Esophagus muscularis mucosa (tissue), 4 donors: ENCODE data around the gene DGUOK. TPM values are rescaled to one million over a fixed set of nuclear protein-coding genes. Genes with fewer than 3 reads are reported as not detected.

Experiments used
- DNase-seq: peaks from one replicate; pipeline ENCODE4 v3.0.0-alpha.2; 2017; ENCODE audit errors: extremely low spot score
- H3K27ac ChIP-seq, 4 donors: fragments of 200-600 bp; sonication (generic); replicated peaks in 1 of 4; 1 replicate in 3 of 4; 2 replicates in 1 of 4; pipeline ENCODE4 v1.5.1; 2016 to 2019; ENCODE audit warnings: mild to moderate bottlenecking in 1 of 4
- H3K27me3 ChIP-seq, 4 donors: fragments of 200-600 bp; sonication (generic); one replicate each; pipeline versions ENCODE4 v1.5.1 to v1.6.0; 2016 to 2019
- H3K36me3 ChIP-seq, 4 donors: fragments of 200-600 bp; sonication (generic); one replicate each; pipeline ENCODE4 v1.5.1; 2016 to 2019
- H3K4me1 ChIP-seq, 4 donors: fragments of 200-600 bp; sonication (generic); one replicate each; pipeline ENCODE4 v1.5.1; 2016 to 2019
- H3K4me3 ChIP-seq, 4 donors: fragments of 200-600 bp; sonication (generic); 1 replicate in 2 of 4; 2 replicates in 2 of 4; pipeline ENCODE4 v1.5.1; 2016 to 2019; ENCODE audit warnings: mild to moderate bottlenecking in 4 of 4, moderate library complexity in 1 of 4
- H3K9me3 ChIP-seq, 4 donors: fragments of 200-600 bp; sonication (generic); 1 replicate in 3 of 4; 2 replicates in 1 of 4; pipeline ENCODE4 v1.5.1; 2016 to 2019
- CTCF ChIP-seq, 3 experiments: fragments of 200-600 bp in 2 of 3; fragments of 450-650 bp in 1 of 3; sonication (generic) in 2 of 3; IDR thresholded peaks; one replicate each; pipeline ENCODE4 v1.5.1; 2017 to 2019; ENCODE audit warnings: antibody characterized with exemption in 3 of 3, mild to moderate bottlenecking in 2 of 3, moderate library complexity in 1 of 3
- EP300 ChIP-seq: sonication (generic); formaldehyde crosslinking; IDR thresholded peaks from one replicate; pipeline ENCODE4 v1.6.1; 2017; ENCODE audit warnings: antibody characterized with exemption
- POLR2A ChIP-seq: fragments of 450-650 bp; IDR thresholded peaks from one replicate; pipeline ENCODE4 v1.6.1; 2017; ENCODE audit warnings: antibody characterized with exemption, moderate library complexity, mild to moderate bottlenecking, low read depth
- POLR2AphosphoS5 ChIP-seq, 2 donors: sonication (generic); formaldehyde crosslinking; IDR thresholded peaks; one replicate each; pipeline ENCODE4 v1.6.1; 2017; ENCODE audit warnings: antibody characterized with exemption in 2 of 2
- WGBS: methylation state at CpG from one replicate; pipeline ENCODE4 v1.1.5; 2018; 5-methylcytosine and 5-hydroxymethylcytosine counted together
- intact Hi-C: fragments of 100-400 bp; cut with DNase I; formaldehyde crosslinking; loops from one replicate; pipeline ENCODE4 v1.15.1; 2023
- total RNA-seq, 4 donors: library from RNA; depleted of rRNA; stranded (reverse); fragments of >200 nt; gene quantifications; one replicate each; pipeline versions ENCODE4 v1.1.0 to v1.2.1, GENCODE V29; 2016

DGUOK gene
- total RNA-seq, 4 donors from 2014 or later: 31.6 to 50.7 (median 36.6) TPM

DNA sequence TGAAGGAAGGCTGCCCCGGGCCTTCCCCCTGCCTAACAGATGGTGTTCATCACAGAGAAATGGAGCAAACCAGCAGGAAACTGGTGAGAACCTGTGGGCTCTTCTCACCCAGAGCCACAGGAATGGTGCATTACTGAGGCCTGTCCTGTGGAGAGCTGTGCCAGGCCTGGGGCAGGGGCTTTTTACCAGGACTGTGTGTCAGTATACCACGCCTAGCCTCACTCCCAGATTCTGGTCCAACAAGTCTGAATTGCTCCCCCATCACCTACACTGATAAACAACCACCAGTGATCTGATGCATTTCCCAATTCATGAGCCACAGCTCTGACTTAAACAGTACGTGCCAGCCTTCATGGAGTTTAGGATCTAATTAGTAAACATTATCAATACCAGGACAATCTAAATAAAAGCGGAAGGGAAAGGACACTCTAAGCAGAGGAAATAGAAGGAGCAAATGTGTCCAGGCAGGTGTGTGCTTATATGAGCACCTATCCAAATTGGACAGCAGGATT, 8.9 kb upstream of the DGUOK start:
- H3K27ac ChIP-seq: peak overlapping the region; percentile 17 to 82 (median 52)
- H3K4me1 ChIP-seq: peaks cover 0 to 11% (median 3%) of the 10 kb centered on the region in 4 donors
- H3K4me3 ChIP-seq: no peak overlapping the region
- H3K36me3 ChIP-seq: peaks cover 0 to 69% (median 55%) of the 10 kb centered on the region in 4 donors
- DNase-seq: no peak
- TF ChIP-seq POLR2A (no peak), POLR2AphosphoS5 (IDR thresholded peaks at IDR 0.05) (peak; percentile 74 to 76)
- 68% methylated on average over 4 of the region's 4 CpGs for WGBS
- intact Hi-C loops: no loop called here
- H3K27me3 ChIP-seq: no peaks in the 10 kb centered on the region
- H3K9me3 ChIP-seq: no peaks in the 10 kb centered on the region

GRCh38 chr2:73918856-73919255, 7.8 kb upstream of the DGUOK start:
- TF ChIP-seq CTCF (IDR thresholded peaks at IDR 0.05): no peak
- TF ChIP-seq POLR2AphosphoS5 (IDR thresholded peaks at IDR 0.05): peak; percentile 83 to 87
- TF ChIP-seq POLR2A: no peak
- no peak for TF ChIP-seq EP300
- intact Hi-C loops: no loop called here
- no peak for DNase-seq
- 46% methylated on average over 3 of the region's 3 CpGs for WGBS
- Histone ChIP-seq H3K4me1 (peaks cover 0 to 9% (median 3%) of the 10 kb centered on the region in 4 donors), H3K36me3 (peaks cover 0 to 60% (median 47%) of the 10 kb centered on the region in 4 donors), H3K27ac (peak overlapping the region; percentile 17 to 82 (median 52)), H3K4me3 (no peak overlapping the region), H3K9me3 (no peaks in the 10 kb centered on the region), H3K27me3 (no peaks in the 10 kb centered on the region)

- WGBS: 56% methylated on average over 7 of the region's 7 CpGs
- Histone ChIP-seq H3K4me3 (no peak overlapping the region), H3K27ac (peak overlapping the region; percentile 34 to 82 (median 52)), H3K36me3 (peaks cover 0 to 51% (median 38%) of the 10 kb centered on the region in 4 donors), H3K27me3 (no peaks in the 10 kb centered on the region), H3K9me3 (no peaks in the 10 kb centered on the region), H3K4me1 (peaks cover 0 to 7% (median 2%) of the 10 kb centered on the region in 4 donors)
- no peak for DNase-seq
- intact Hi-C loops: loop anchor here (10.0 kb wide), 2 partner anchors 95 to 225 kb away; partner anchors contain the start of genes BOLA3 and STAMBP
- TF ChIP-seq POLR2AphosphoS5 (IDR thresholded peaks at IDR 0.05): peak; percentile 45 to 91
- TF ChIP-seq CTCF (IDR thresholded peaks at IDR 0.05): no peak
- TF ChIP-seq POLR2A: no peak
These were observed 7.0 kb upstream of the DGUOK start for GRCh38 chr2:73919596-73920228.

- Histone ChIP-seq H3K27me3 (no peaks in the 10 kb centered on the region), H3K9me3 (no peaks in the 10 kb centered on the region), H3K4me1 (peaks cover under 1 to 9% (median 4%) of the 10 kb centered on the region in 4 donors), H3K27ac (peak overlapping the region; percentile 67 to 82 (median 70)), H3K36me3 (peaks cover 0 to 40% (median 26%) of the 10 kb centered on the region in 4 donors), H3K4me3 (no peak overlapping the region)
- 36% methylated on average over 12 of the region's 12 CpGs for WGBS
- intact Hi-C loops: loop anchor here (10.0 kb wide), 2 partner anchors 96 to 224 kb away; partner anchors contain the start of genes BOLA3 and STAMBP
- no peak for DNase-seq
- TF ChIP-seq CTCF (IDR thresholded peaks at IDR 0.05): peak in 2 of 3 experiments; percentile 40 to 55
- TF ChIP-seq POLR2AphosphoS5 (IDR thresholded peaks at IDR 0.05): peak in 1 of 2 donors; percentile 56
- TF ChIP-seq POLR2A: no peak
These were observed 5.8 kb upstream of the DGUOK start for GRCh38 chr2:73920577-73921545.

- no peak for DNase-seq
- peak overlapping the region; percentile 67 to 82 (median 70) for H3K27ac ChIP-seq
- intact Hi-C loops: loop anchor here (10.0 kb wide), 2 partner anchors 97 to 223 kb away; partner anchors contain the start of genes BOLA3 and STAMBP
- 52% methylated on average over 9 of the region's 9 CpGs for WGBS
- H3K4me3 ChIP-seq: no peak overlapping the region
- H3K27me3 ChIP-seq: no peaks in the 10 kb centered on the region
- peaks cover 0 to 32% (median 21%) of the 10 kb centered on the region in 4 donors for H3K36me3 ChIP-seq
- no peaks in the 10 kb centered on the region for H3K9me3 ChIP-seq
- H3K4me1 ChIP-seq: peaks cover 6 to 14% (median 9%) of the 10 kb centered on the region in 4 donors
- TF ChIP-seq POLR2AphosphoS5 (IDR thresholded peaks at IDR 0.05): no peak
These were observed 5.1 kb upstream of the DGUOK start for GRCh38 chr2:73921581-73921980.
